ENCODE results near the gene APLNR.

- TF ChIP-seq EZH2phosphoT487 (IDR thresholded peaks at IDR 0.05; ENCODE audit: insufficient read depth, low read depth) (no peak), EZH2 (IDR thresholded peaks at IDR 0.05; ENCODE audit: insufficient read depth, poor library complexity, severe bottlenecking) (no peak)
Observed at GRCh38 chr11:57197762-57198161, 39.3 kb downstream of the APLNR start.
